Progenitor cell of endocrine pancreas (in vitro differentiated cells): ENCODE results near the gene CALN1. TPM values are rescaled to one million over a fixed set of nuclear protein-coding genes. Genes with fewer than 3 reads are reported as not detected.

Experiments used
- DNase-seq: peaks from one replicate; pipeline ENCODE4 v3.0.0; 2021; ENCODE audit warnings: low spot score; ENCODE audit not compliant: unreplicated experiment
- H3K27ac Mint-ChIP-seq: 2 replicates; pipeline ENCODE4 v1.8.0; 2021; ENCODE audit warnings: mild to moderate bottlenecking, moderate library complexity, mixed read lengths
- H3K27me3 Mint-ChIP-seq: 2 replicates; pipeline ENCODE4 v1.8.0; 2021; ENCODE audit warnings: mixed read lengths
- H3K36me3 Mint-ChIP-seq: 2 replicates; pipeline ENCODE4 v1.8.0; 2022; ENCODE audit warnings: mixed read lengths; ENCODE audit not compliant: insufficient read depth
- H3K4me1 Mint-ChIP-seq: 2 replicates; pipeline ENCODE4 v1.8.0; 2021; ENCODE audit warnings: low read depth, mixed read lengths
- H3K4me3 Mint-ChIP-seq: 2 replicates; pipeline ENCODE4 v1.8.0; 2021; ENCODE audit warnings: low read depth, mild to moderate bottlenecking, moderate library complexity, mixed read lengths
- H3K9me3 Mint-ChIP-seq: 2 replicates; pipeline ENCODE4 v1.8.0; 2021; ENCODE audit warnings: low read depth, mixed read lengths
- total RNA-seq: library from RNA; stranded (reverse); gene quantifications from 2 replicates; pipeline ENCODE4 v1.2.1, GENCODE V29; 2021
- TF ChIP-seq, protein P1 (sequence below): fragments of 200-600 bp; sonication (generic); IDR thresholded peaks from one replicate; pipeline ENCODE4 v1.5.0; 2021; ENCODE audit warnings: antibody characterized with exemption, mild to moderate bottlenecking; ENCODE audit not compliant: unreplicated experiment

CALN1 gene
- total RNA-seq, 1 donor from 2014 or later: 0.79 TPM

DNA sequence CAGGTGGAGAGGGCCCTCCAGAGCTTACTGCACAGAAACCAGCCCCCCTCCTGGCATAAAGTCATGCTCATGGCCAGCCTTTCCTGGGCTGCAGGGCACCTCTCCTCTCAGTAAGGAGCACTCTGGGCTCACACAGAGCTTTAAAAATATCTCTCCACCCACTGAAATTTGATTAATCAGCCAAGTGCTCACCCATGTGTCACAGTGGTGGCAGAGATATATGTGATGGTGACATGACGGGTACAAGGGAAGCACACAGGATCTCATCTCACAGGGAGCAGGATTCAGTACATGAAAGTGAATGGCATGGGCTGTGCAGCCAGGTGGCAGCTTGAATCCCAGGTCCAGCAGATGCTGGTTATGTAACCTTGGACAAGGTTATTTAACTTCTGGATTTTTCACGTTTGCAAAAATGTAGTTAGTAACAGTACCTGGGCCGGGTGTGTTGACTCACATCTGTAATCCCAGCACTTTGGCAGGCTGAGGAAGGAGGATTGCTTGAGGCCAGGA lies 144.8 kb downstream of the CALN1 start:
- Mint-ChIP-seq H3K4me1 (no peaks in the 10 kb centered on the region), H3K36me3 (peaks cover 2% of the 10 kb centered on the region), H3K27me3 (peaks cover 6% of the 10 kb centered on the region), H3K9me3 (peaks cover 4% of the 10 kb centered on the region), H3K4me3 (no peak overlapping the region), H3K27ac (no peak overlapping the region)
- TF ChIP-seq, protein P1, sequence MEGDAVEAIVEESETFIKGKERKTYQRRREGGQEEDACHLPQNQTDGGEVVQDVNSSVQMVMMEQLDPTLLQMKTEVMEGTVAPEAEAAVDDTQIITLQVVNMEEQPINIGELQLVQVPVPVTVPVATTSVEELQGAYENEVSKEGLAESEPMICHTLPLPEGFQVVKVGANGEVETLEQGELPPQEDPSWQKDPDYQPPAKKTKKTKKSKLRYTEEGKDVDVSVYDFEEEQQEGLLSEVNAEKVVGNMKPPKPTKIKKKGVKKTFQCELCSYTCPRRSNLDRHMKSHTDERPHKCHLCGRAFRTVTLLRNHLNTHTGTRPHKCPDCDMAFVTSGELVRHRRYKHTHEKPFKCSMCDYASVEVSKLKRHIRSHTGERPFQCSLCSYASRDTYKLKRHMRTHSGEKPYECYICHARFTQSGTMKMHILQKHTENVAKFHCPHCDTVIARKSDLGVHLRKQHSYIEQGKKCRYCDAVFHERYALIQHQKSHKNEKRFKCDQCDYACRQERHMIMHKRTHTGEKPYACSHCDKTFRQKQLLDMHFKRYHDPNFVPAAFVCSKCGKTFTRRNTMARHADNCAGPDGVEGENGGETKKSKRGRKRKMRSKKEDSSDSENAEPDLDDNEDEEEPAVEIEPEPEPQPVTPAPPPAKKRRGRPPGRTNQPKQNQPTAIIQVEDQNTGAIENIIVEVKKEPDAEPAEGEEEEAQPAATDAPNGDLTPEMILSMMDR: no peak
- DNase-seq: no peak

DNA sequence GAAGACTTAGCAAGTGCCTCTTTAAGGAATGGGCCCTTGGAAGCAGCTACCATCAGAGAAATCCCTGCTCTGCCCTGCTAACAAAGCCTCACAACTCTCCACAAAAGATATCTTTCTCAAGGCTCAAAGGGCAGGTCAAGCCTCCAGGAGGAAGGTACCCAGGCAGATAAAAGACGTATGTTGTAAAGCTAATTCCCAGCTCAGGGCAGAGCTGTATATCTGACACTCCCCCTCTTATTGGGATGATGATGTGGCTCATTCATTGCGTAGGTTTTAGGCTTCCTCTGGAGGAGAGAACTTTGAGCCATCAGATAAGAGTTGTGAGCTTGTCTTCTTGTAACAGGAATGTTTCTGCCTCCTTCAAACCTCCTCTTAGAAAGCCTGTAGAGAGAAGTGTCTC lies 145.4 kb downstream of the CALN1 start:
- Mint-ChIP-seq H3K27ac (no peak overlapping the region), H3K4me1 (no peaks in the 10 kb centered on the region), H3K9me3 (peaks cover 4% of the 10 kb centered on the region), H3K4me3 (no peak overlapping the region), H3K27me3 (peaks cover 6% of the 10 kb centered on the region), H3K36me3 (peaks cover 2% of the 10 kb centered on the region)
- DNase-seq: no peak
- TF ChIP-seq, protein P1: no peak

DNA sequence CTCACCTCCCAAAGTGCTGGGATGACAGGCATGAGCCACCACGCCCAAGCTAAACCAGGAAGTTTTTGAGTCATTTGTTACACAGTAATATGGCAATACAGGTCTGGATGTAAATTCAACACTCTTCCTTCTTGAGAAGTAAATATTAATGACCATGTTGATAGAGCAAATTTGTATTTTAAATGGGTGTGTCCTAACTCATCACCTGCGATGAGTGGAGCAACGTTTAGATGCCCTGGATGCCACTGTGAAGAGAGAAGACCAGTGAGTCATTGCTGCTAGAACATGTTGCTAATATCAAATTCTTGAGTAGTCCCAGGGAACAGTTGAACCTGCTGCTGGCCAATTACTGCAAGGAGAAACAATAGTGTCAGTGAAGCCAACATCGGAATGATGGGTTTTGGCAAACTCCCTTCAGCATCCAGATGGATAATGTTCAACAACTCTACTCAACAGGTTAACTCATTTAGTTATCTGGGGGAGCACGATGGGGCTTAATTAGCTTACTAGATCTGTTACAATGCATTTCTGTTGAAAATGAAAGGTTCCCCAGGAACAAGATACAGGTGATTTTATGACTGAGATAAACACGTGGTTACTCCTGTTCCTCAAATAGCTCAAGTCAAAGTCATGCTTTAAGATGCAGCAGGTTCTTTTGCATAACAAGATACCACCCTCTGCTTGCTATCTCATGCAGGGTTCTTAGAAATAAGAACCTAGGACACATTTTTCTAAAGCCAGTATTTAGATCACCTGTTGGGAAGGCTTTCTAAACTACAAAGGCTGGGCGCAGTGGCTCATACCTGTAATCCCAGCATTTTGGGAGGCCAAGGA lies 146.8 kb downstream of the CALN1 start:
- no peak for DNase-seq
- peaks cover 4% of the 10 kb centered on the region for H3K9me3 Mint-ChIP-seq
- peaks cover 6% of the 10 kb centered on the region for H3K27me3 Mint-ChIP-seq
- H3K36me3 Mint-ChIP-seq: peaks cover 2% of the 10 kb centered on the region
- no peak overlapping the region for H3K4me3 Mint-ChIP-seq
- H3K4me1 Mint-ChIP-seq: no peaks in the 10 kb centered on the region
- no peak overlapping the region for H3K27ac Mint-ChIP-seq
- TF ChIP-seq, protein P1: no peak

DNA sequence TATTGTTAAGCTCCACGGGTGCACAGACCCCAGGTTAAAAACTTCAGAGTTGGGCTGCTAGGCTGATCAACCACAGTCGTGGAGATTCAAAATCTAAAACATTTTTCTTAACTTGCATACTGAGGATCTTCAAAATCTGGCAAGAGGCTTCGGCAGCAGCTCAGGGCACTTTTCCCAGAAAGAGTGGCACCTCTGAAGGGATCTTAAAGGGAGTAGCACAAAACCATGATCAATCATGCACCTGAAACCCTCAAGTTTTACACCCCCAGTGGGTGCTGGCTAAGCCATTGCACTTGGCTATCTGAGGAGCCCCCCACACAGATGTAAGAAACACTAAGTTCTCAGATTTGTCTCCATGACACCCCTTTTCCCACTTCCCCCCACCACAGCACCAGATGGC lies 151.7 kb downstream of the CALN1 start:
- Mint-ChIP-seq H3K27me3 (no peaks in the 10 kb centered on the region), H3K27ac (no peak overlapping the region), H3K4me1 (no peaks in the 10 kb centered on the region), H3K36me3 (peaks cover 4% of the 10 kb centered on the region), H3K9me3 (peaks cover 10% of the 10 kb centered on the region), H3K4me3 (no peak overlapping the region)
- DNase-seq: no peak
- TF ChIP-seq, protein P1: no peak

DNA sequence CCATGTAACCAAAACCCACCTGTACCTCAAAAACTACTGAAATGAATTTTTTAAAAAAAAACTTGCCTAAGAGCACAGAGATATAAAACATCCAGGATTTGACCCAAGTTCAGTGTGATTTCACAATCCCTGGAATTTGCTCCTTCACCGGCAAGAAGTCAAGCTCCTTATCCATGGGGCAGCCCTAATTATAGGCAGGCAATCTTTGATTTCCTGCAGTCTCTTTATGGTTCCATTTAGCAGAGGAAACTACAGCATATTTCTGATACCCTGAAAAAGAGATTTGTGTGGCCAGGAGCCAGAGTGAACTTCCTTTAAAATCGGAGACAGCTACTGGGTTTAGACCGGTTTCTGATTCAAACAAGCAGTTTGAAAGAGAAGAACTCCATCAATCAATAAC lies 154.1 kb downstream of the CALN1 start:
- Mint-ChIP-seq H3K36me3 (peaks cover 4% of the 10 kb centered on the region), H3K9me3 (peaks cover 10% of the 10 kb centered on the region), H3K4me1 (no peaks in the 10 kb centered on the region), H3K27ac (no peak overlapping the region), H3K4me3 (no peak overlapping the region), H3K27me3 (peaks cover 3% of the 10 kb centered on the region)
- TF ChIP-seq, protein P1: no peak
- no peak for DNase-seq
